ENCODE measurements around the gene PTPN1.
"Not testable (repeated sequence)": the region's sequence is repeated elsewhere in the genome, so short reads cannot be mapped to it uniquely, and the experiment has no call there.

Gene PTPN1

GRCh38 chr20:50585678-50586077 lies 75.5 kb downstream of the PTPN1 start:
- in situ Hi-C loops (cut with HindIII; ENCODE audit: low sequenced_read_pairs): loop anchor here (5.0 kb wide), 1 partner anchor 103 kb away; no protein-coding TSS in a partner anchor

- in situ Hi-C loops (cut with HindIII; ENCODE audit: low sequenced_read_pairs): loop anchor here (5.0 kb wide), 1 partner anchor 104 kb away; no protein-coding TSS in a partner anchor
Measured at GRCh38 chr20:50586531-50587232, 76.5 kb downstream of the PTPN1 start.

- in situ Hi-C loops (cut with HindIII; ENCODE audit: low sequenced_read_pairs): loop anchor here (5.0 kb wide), 1 partner anchor 105 kb away; no protein-coding TSS in a partner anchor
Measured at GRCh38 chr20:50587291-50587961, 77.2 kb downstream of the PTPN1 start.

- in situ Hi-C loops (cut with HindIII; ENCODE audit: low sequenced_read_pairs): loop anchor here (5.0 kb wide), 1 partner anchor 106 kb away; no protein-coding TSS in a partner anchor
Measured at GRCh38 chr20:50588034-50588736, 78.0 kb downstream of the PTPN1 start.

- in situ Hi-C loops (cut with HindIII; ENCODE audit: low sequenced_read_pairs): loop anchor here (5.0 kb wide), 1 partner anchor 107 kb away; no protein-coding TSS in a partner anchor
Measured at GRCh38 chr20:50589548-50590347, 79.6 kb downstream of the PTPN1 start.

GRCh38 chr20:50590348-50590664 lies 80.1 kb downstream of the PTPN1 start:
- in situ Hi-C loops (cut with HindIII; ENCODE audit: low sequenced_read_pairs): no loop called here

GRCh38 chr20:50591233-50591852 lies 81.2 kb downstream of the PTPN1 start:
- in situ Hi-C loops (cut with HindIII; ENCODE audit: low sequenced_read_pairs): no loop called here

- in situ Hi-C loops (cut with HindIII; ENCODE audit: low sequenced_read_pairs): no loop called here
Measured at GRCh38 chr20:50592282-50593004, 82.3 kb downstream of the PTPN1 start.

GRCh38 chr20:50593005-50593335 lies 82.8 kb downstream of the PTPN1 start:
- in situ Hi-C loops (cut with HindIII; ENCODE audit: low sequenced_read_pairs): no loop called here

- in situ Hi-C loops (cut with HindIII; ENCODE audit: low sequenced_read_pairs): no loop called here
Measured at GRCh38 chr20:50594231-50594590, 84.0 kb downstream of the PTPN1 start.

GRCh38 chr20:50594591-50595432 lies 84.6 kb downstream of the PTPN1 start:
- in situ Hi-C loops (cut with HindIII; ENCODE audit: low sequenced_read_pairs): no loop called here

GRCh38 chr20:50595433-50595895 lies 85.3 kb downstream of the PTPN1 start:
- in situ Hi-C loops (cut with HindIII; ENCODE audit: low sequenced_read_pairs): no loop called here

GRCh38 chr20:50595988-50596693 lies 86.0 kb downstream of the PTPN1 start:
- in situ Hi-C loops (cut with HindIII; ENCODE audit: low sequenced_read_pairs): no loop called here

GRCh38 chr20:50596694-50597021 lies 86.5 kb downstream of the PTPN1 start:
- in situ Hi-C loops (cut with HindIII; ENCODE audit: low sequenced_read_pairs): no loop called here

GRCh38 chr20:50597406-50597969 lies 87.3 kb downstream of the PTPN1 start:
- in situ Hi-C loops (cut with HindIII; ENCODE audit: low sequenced_read_pairs): no loop called here

GRCh38 chr20:50598074-50598473 lies 87.9 kb downstream of the PTPN1 start:
- in situ Hi-C loops (cut with HindIII; ENCODE audit: low sequenced_read_pairs): no loop called here

GRCh38 chr20:50598768-50599167 lies 88.6 kb downstream of the PTPN1 start:
- in situ Hi-C loops (cut with HindIII; ENCODE audit: low sequenced_read_pairs): not testable (repeated sequence)

- in situ Hi-C loops (cut with HindIII; ENCODE audit: low sequenced_read_pairs): no loop called here
Measured at GRCh38 chr20:50600281-50600895, 90.2 kb downstream of the PTPN1 start.
